Mucosa of descending colon (tissue), 3 donors: Measurements from ENCODE around the gene MRPS11. TPM values are rescaled to one million over a fixed set of nuclear protein-coding genes. Genes with fewer than 3 reads are reported as not detected.

Experiments used
- ATAC-seq: fragments of 200-7000 bp; cut with Tn5 transposase; one replicate; pipeline ENCODE4 v1.9.1; 2020; ENCODE audit warnings: mild to moderate bottlenecking, moderate library complexity
- DNase-seq, 3 donors: peaks; one replicate each; pipeline ENCODE4 v3.0.0-alpha.2; 2020
- H3K36me3 ChIP-seq: fragments of 200-600 bp; one replicate; pipeline ENCODE4 v1.8.0; 2021; ENCODE audit warnings: low read depth, mild to moderate bottlenecking
- H3K4me1 ChIP-seq: fragments of 200-600 bp; one replicate; pipeline ENCODE4 v1.8.0; 2021; ENCODE audit warnings: low read depth, mild to moderate bottlenecking
- H3K4me3 ChIP-seq: fragments of 200-600 bp; one replicate; pipeline ENCODE4 v1.8.0; 2021; ENCODE audit warnings: mild to moderate bottlenecking
- H3K9me3 ChIP-seq: fragments of 200-600 bp; one replicate; pipeline ENCODE4 v1.8.0; 2021; ENCODE audit warnings: mild to moderate bottlenecking
- CTCF ChIP-seq: fragments of 200-600 bp; IDR thresholded peaks from one replicate; pipeline ENCODE4 v1.8.0; 2022; ENCODE audit warnings: antibody characterized with exemption, mild to moderate bottlenecking
- intact Hi-C, 2 donors: fragments of 100-400 bp; cut with DNase I in 1 of 2; cut with micrococcal nuclease in 1 of 2; formaldehyde crosslinking; loops; one replicate each; pipeline versions ENCODE4 v1.11.0 to v1.11.1; 2022; cut with DNase I, micrococcal nuclease
- total RNA-seq, 3 donors: library from RNA; stranded (reverse); fragmentation: NEBNext Ultra II Directional in 2 of 3; extraction: Animal tissue kit (Norgen Biotek cat#: 25700) in 2 of 3; gene quantifications; one replicate each; pipeline versions ENCODE4 v1.2.1 to v1.2.4, GENCODE V29; 2021 to 2023
- donor health status: DM: no; HTN: no; CAD: no; lungs with moderate emphysema.
- donor health status: DM: no; HTN: no; CAD: no.
- donor health status: DM: no; HTN: yes; CAD: no.

MRPS11 gene
- total RNA-seq, 3 donors from 2014 or later = 44.7 to 54.6 (median 52.6) TPM

GRCh38 chr15:88497109-88497765 lies 29.7 kb downstream of the MRPS11 start:
- intact Hi-C loops = no loop called here
- Histone ChIP-seq H3K9me3 (no peaks in the 10 kb centered on the region), H3K36me3 (no peaks in the 10 kb centered on the region), H3K4me3 (no peak overlapping the region), H3K4me1 (no peaks in the 10 kb centered on the region)
- no peak for TF ChIP-seq CTCF
- ATAC-seq = no peak
- DNase-seq = no peak

GRCh38 chr15:88498996-88499395 lies 31.5 kb downstream of the MRPS11 start:
- Histone ChIP-seq H3K36me3 (no peaks in the 10 kb centered on the region), H3K4me3 (no peak overlapping the region), H3K4me1 (no peaks in the 10 kb centered on the region), H3K9me3 (no peaks in the 10 kb centered on the region)
- no peak for TF ChIP-seq CTCF
- intact Hi-C loops = no loop called here
- DNase-seq (no peak), ATAC-seq (no peak)

GRCh38 chr15:88504445-88504844 lies 36.9 kb downstream of the MRPS11 start:
- DNase-seq (no peak), ATAC-seq (no peak)
- no peak for TF ChIP-seq CTCF
- intact Hi-C loops = no loop called here
- Histone ChIP-seq H3K9me3 (no peaks in the 10 kb centered on the region), H3K4me3 (no peak overlapping the region), H3K4me1 (no peaks in the 10 kb centered on the region), H3K36me3 (no peaks in the 10 kb centered on the region)

GRCh38 chr15:88505721-88506120 lies 38.2 kb downstream of the MRPS11 start:
- H3K36me3 ChIP-seq = no peaks in the 10 kb centered on the region
- no peak for TF ChIP-seq CTCF
- H3K4me1 ChIP-seq = no peaks in the 10 kb centered on the region
- ATAC-seq = no peak
- H3K9me3 ChIP-seq = no peaks in the 10 kb centered on the region
- H3K4me3 ChIP-seq = no peak overlapping the region
- intact Hi-C loops = no loop called here
- no peak for DNase-seq

GRCh38 chr15:88506628-88507027 lies 39.1 kb downstream of the MRPS11 start:
- DNase-seq = no peak
- intact Hi-C loops = no loop called here
- Histone ChIP-seq H3K36me3 (no peaks in the 10 kb centered on the region), H3K9me3 (no peaks in the 10 kb centered on the region), H3K4me3 (no peak overlapping the region), H3K4me1 (no peaks in the 10 kb centered on the region)
- TF ChIP-seq CTCF = no peak
- ATAC-seq = no peak

- Histone ChIP-seq H3K4me1 (no peaks in the 10 kb centered on the region), H3K9me3 (no peaks in the 10 kb centered on the region), H3K36me3 (no peaks in the 10 kb centered on the region), H3K4me3 (no peak overlapping the region)
- ATAC-seq (no peak), DNase-seq (no peak)
- intact Hi-C loops = no loop called here
- no peak for TF ChIP-seq CTCF
Measured at GRCh38 chr15:88509321-88509720, 41.8 kb downstream of the MRPS11 start.
